ENCODE results near the gene IGF1R. TPM values are rescaled to one million over a fixed set of nuclear protein-coding genes. Genes with fewer than 3 reads are reported as not detected.

The IGF1R gene
- total RNA-seq, 1 experiment from 2014 or later: 125 TPM

DNA sequence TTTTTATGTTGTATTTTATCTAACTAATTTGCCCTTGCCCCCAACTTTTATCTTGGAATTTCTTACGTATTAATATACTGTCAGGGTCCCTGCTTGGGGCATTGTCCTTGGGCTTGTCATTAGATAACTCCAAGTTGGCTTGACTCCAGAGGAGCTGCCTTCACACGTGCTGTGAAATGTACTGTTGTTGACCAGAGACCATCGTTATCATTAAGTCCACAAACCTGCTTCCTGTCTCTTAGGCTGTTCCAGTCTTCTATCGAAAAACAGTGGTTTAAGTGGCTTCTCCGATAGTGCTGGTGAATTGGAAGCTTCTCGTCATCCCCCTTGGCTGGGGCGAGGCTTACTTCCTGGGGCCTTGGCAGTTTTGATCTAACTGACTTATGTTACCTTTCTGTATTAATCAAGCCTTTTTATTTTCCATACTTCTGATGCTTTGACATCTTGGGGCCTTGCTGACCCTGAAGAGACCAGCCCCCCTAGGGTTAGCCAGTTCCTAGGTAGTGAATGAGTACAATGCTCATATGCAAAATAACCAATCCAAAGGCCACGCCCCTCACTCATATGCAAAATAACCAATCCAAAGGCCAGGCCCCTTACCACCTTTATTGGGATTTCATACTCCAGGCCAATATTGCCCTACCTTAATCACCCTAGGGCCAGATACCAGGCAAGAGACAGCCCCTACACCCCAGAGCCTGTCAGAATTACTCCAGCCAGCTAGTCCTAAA, 164.5 kb downstream of the IGF1R start:
- ATAC-seq: peak; percentile 84
- H3K27me3 Mint-ChIP-seq (ENCODE audit: low read depth): no peaks in the 10 kb centered on the region
- POLR2A ChIA-PET: no interaction called here
- TF ChIP-seq GABPB1 (CRISPR knock-in tag; IDR thresholded peaks at IDR 0.05) (peak; percentile 53; the same call in 1 of the 2 replicates), HMGA2 (CRISPR knock-in tag; IDR thresholded peaks at IDR 0.05) (no peak)
- CTCF ChIA-PET: no interaction called here
- peak overlapping the region; percentile 79 for H3K27ac Mint-ChIP-seq
- H3K9me3 Mint-ChIP-seq: no peaks in the 10 kb centered on the region
- H3K36me3 Mint-ChIP-seq: 0 out of 2 replicates have a peak, but pooled peaks cover 2% of the 10 kb centered on the region
- peaks cover 68% of the 10 kb centered on the region for H3K4me1 Mint-ChIP-seq
- DNase-seq (ENCODE audit: low spot score): peak; percentile 33
- H3K4me3 Mint-ChIP-seq: no peak overlapping the region

DNA sequence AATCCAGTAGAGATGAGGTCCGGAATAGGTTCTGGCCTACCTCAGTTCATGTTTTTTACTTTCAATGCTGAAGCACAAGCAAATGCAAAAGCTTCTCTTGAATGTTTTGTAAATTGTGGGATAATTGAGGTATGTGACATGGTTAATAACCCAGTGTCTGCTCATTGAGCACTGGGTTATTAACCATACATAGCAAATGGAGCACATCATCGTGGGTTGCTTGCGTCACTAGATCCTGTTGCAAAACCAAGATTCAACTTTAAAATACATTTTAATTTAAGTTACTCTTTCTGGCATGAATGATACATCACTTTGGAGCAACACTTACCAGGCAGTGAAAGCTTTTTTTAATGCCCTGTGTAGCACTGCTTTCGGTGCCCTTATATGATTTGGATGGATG, 165.6 kb downstream of the IGF1R start:
- ATAC-seq (no peak), DNase-seq (ENCODE audit: low spot score) (no peak)
- no peaks in the 10 kb centered on the region for H3K9me3 Mint-ChIP-seq
- ChIA-PET CTCF (interaction anchor here (1.0 kb wide), 1 partner anchor 37 kb away, joined by 3 read pairs; no protein-coding TSS in a partner anchor), POLR2A (no interaction called here)
- no peak for TF ChIP-seq ZNF232 (CRISPR knock-in tag; IDR thresholded peaks at IDR 0.05)
- no peak for TF ChIP-seq TEAD1 (CRISPR knock-in tag; IDR thresholded peaks at IDR 0.05)
- TF ChIP-seq RORB (CRISPR knock-in tag; IDR thresholded peaks at IDR 0.05): no peak
- TF ChIP-seq HMGA2 (CRISPR knock-in tag; IDR thresholded peaks at IDR 0.05): no peak
- TF ChIP-seq ZNF671 (CRISPR knock-in tag; IDR thresholded peaks at IDR 0.05): no peak
- no peak for TF ChIP-seq ZBTB21 (CRISPR knock-in tag; IDR thresholded peaks at IDR 0.05; ENCODE audit: borderline replicate concordance)
- no peaks in the 10 kb centered on the region for H3K27me3 Mint-ChIP-seq (ENCODE audit: low read depth)
- no peak overlapping the region for H3K27ac Mint-ChIP-seq
- 0 out of 2 replicates have a peak, but pooled peaks cover 2% of the 10 kb centered on the region for H3K36me3 Mint-ChIP-seq
- H3K4me3 Mint-ChIP-seq: no peak overlapping the region
- H3K4me1 Mint-ChIP-seq: peaks cover 74% of the 10 kb centered on the region

DNA sequence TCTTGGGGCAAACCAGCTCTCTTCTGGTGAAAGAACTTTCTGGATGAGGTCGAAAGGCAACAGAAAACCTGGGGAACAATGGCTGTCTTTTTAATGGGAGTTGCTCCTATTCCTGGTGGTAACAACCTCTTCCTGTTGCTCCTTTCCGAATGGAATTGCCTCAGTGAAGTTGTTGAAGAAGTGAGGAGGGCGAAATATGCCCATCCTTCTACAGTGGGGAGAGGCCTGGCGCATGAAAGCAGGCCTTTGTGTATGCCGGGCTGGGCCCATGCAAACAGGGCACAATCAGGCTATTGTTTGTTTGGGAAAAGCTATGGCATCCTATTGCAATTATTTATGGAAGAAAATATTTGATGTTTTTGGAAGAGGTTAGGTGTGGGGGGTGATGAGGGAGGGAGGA, 166.9 kb downstream of the IGF1R start:
- H3K4me1 Mint-ChIP-seq: peaks cover 72% of the 10 kb centered on the region
- no peak overlapping the region for H3K4me3 Mint-ChIP-seq
- 0 out of 2 replicates have a peak, but pooled peaks cover 2% of the 10 kb centered on the region for H3K36me3 Mint-ChIP-seq
- no peak overlapping the region for H3K27ac Mint-ChIP-seq
- H3K27me3 Mint-ChIP-seq (ENCODE audit: low read depth): no peaks in the 10 kb centered on the region
- H3K9me3 Mint-ChIP-seq: no peaks in the 10 kb centered on the region
- CTCF ChIA-PET: no interaction called here
- DNase-seq (ENCODE audit: low spot score) (no peak), ATAC-seq (no peak)
- POLR2A ChIA-PET: no interaction called here
- TF ChIP-seq, protein P1, sequence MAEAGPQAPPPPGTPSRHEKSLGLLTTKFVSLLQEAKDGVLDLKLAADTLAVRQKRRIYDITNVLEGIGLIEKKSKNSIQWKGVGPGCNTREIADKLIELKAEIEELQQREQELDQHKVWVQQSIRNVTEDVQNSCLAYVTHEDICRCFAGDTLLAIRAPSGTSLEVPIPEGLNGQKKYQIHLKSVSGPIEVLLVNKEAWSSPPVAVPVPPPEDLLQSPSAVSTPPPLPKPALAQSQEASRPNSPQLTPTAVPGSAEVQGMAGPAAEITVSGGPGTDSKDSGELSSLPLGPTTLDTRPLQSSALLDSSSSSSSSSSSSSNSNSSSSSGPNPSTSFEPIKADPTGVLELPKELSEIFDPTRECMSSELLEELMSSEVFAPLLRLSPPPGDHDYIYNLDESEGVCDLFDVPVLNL (CRISPR knock-in tag; IDR thresholded peaks at IDR 0.05; ENCODE audit: borderline replicate concordance, low read depth): no peak
- TF ChIP-seq, protein P2, sequence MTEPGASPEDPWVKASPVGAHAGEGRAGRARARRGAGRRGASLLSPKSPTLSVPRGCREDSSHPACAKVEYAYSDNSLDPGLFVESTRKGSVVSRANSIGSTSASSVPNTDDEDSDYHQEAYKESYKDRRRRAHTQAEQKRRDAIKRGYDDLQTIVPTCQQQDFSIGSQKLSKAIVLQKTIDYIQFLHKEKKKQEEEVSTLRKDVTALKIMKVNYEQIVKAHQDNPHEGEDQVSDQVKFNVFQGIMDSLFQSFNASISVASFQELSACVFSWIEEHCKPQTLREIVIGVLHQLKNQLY (CRISPR knock-in tag; IDR thresholded peaks at IDR 0.05): no peak
- no peak for TF ChIP-seq MXD4 (CRISPR knock-in tag; IDR thresholded peaks at IDR 0.05; ENCODE audit: borderline replicate concordance)
- TF ChIP-seq, protein P3, sequence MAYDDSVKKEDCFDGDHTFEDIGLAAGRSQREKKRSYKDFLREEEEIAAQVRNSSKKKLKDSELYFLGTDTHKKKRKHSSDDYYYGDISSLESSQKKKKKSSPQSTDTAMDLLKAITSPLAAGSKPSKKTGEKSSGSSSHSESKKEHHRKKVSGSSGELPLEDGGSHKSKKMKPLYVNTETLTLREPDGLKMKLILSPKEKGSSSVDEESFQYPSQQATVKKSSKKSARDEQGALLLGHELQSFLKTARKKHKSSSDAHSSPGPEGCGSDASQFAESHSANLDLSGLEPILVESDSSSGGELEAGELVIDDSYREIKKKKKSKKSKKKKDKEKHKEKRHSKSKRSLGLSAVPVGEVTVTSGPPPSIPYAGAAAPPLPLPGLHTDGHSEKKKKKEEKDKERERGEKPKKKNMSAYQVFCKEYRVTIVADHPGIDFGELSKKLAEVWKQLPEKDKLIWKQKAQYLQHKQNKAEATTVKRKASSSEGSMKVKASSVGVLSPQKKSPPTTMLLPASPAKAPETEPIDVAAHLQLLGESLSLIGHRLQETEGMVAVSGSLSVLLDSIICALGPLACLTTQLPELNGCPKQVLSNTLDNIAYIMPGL (CRISPR knock-in tag; IDR thresholded peaks at IDR 0.05): no peak
- TF ChIP-seq, protein P4, sequence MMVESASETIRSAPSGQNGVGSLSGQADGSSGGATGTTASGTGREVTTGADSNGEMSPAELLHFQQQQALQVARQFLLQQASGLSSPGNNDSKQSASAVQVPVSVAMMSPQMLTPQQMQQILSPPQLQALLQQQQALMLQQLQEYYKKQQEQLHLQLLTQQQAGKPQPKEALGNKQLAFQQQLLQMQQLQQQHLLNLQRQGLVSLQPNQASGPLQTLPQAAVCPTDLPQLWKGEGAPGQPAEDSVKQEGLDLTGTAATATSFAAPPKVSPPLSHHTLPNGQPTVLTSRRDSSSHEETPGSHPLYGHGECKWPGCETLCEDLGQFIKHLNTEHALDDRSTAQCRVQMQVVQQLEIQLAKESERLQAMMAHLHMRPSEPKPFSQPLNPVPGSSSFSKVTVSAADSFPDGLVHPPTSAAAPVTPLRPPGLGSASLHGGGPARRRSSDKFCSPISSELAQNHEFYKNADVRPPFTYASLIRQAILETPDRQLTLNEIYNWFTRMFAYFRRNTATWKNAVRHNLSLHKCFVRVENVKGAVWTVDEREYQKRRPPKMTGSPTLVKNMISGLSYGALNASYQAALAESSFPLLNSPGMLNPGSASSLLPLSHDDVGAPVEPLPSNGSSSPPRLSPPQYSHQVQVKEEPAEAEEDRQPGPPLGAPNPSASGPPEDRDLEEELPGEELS (CRISPR knock-in tag; IDR thresholded peaks at IDR 0.05): no peak
- no peak for TF ChIP-seq ZNF317 (CRISPR knock-in tag; IDR thresholded peaks at IDR 0.05; ENCODE audit: borderline replicate concordance, low read depth)
- TF ChIP-seq ZNF263 (CRISPR knock-in tag; IDR thresholded peaks at IDR 0.05; ENCODE audit: low read depth): no peak
- no peak for TF ChIP-seq RORB (CRISPR knock-in tag; IDR thresholded peaks at IDR 0.05)
- TF ChIP-seq, protein P5, sequence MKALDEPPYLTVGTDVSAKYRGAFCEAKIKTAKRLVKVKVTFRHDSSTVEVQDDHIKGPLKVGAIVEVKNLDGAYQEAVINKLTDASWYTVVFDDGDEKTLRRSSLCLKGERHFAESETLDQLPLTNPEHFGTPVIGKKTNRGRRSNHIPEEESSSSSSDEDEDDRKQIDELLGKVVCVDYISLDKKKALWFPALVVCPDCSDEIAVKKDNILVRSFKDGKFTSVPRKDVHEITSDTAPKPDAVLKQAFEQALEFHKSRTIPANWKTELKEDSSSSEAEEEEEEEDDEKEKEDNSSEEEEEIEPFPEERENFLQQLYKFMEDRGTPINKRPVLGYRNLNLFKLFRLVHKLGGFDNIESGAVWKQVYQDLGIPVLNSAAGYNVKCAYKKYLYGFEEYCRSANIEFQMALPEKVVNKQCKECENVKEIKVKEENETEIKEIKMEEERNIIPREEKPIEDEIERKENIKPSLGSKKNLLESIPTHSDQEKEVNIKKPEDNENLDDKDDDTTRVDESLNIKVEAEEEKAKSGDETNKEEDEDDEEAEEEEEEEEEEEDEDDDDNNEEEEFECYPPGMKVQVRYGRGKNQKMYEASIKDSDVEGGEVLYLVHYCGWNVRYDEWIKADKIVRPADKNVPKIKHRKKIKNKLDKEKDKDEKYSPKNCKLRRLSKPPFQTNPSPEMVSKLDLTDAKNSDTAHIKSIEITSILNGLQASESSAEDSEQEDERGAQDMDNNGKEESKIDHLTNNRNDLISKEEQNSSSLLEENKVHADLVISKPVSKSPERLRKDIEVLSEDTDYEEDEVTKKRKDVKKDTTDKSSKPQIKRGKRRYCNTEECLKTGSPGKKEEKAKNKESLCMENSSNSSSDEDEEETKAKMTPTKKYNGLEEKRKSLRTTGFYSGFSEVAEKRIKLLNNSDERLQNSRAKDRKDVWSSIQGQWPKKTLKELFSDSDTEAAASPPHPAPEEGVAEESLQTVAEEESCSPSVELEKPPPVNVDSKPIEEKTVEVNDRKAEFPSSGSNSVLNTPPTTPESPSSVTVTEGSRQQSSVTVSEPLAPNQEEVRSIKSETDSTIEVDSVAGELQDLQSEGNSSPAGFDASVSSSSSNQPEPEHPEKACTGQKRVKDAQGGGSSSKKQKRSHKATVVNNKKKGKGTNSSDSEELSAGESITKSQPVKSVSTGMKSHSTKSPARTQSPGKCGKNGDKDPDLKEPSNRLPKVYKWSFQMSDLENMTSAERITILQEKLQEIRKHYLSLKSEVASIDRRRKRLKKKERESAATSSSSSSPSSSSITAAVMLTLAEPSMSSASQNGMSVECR (CRISPR knock-in tag; IDR thresholded peaks at IDR 0.05; ENCODE audit: borderline replicate concordance): no peak
- TF ChIP-seq, protein P6, sequence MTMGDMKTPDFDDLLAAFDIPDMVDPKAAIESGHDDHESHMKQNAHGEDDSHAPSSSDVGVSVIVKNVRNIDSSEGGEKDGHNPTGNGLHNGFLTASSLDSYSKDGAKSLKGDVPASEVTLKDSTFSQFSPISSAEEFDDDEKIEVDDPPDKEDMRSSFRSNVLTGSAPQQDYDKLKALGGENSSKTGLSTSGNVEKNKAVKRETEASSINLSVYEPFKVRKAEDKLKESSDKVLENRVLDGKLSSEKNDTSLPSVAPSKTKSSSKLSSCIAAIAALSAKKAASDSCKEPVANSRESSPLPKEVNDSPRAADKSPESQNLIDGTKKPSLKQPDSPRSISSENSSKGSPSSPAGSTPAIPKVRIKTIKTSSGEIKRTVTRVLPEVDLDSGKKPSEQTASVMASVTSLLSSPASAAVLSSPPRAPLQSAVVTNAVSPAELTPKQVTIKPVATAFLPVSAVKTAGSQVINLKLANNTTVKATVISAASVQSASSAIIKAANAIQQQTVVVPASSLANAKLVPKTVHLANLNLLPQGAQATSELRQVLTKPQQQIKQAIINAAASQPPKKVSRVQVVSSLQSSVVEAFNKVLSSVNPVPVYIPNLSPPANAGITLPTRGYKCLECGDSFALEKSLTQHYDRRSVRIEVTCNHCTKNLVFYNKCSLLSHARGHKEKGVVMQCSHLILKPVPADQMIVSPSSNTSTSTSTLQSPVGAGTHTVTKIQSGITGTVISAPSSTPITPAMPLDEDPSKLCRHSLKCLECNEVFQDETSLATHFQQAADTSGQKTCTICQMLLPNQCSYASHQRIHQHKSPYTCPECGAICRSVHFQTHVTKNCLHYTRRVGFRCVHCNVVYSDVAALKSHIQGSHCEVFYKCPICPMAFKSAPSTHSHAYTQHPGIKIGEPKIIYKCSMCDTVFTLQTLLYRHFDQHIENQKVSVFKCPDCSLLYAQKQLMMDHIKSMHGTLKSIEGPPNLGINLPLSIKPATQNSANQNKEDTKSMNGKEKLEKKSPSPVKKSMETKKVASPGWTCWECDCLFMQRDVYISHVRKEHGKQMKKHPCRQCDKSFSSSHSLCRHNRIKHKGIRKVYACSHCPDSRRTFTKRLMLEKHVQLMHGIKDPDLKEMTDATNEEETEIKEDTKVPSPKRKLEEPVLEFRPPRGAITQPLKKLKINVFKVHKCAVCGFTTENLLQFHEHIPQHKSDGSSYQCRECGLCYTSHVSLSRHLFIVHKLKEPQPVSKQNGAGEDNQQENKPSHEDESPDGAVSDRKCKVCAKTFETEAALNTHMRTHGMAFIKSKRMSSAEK (CRISPR knock-in tag; IDR thresholded peaks at IDR 0.05; ENCODE audit: borderline replicate concordance): no peak

All from WTC11 (cell line).